Fibroblast of mammary gland (primary cell): Measurements from ENCODE around the gene FSIP1.

Experiments
- DNase-seq: peaks from one replicate; pipeline ENCODE4 v3.0.0-alpha.2; 2010; ENCODE audit warnings: low read depth
- H3K4me3 ChIP-seq: 2 replicates; pipeline ENCODE4 v1.5.1; 2011; ENCODE audit warnings: low read depth, mild to moderate bottlenecking, low read length, moderate library complexity; ENCODE audit not compliant: control insufficient read depth
- TF ChIP-seq, protein P1 (sequence below): conservative IDR thresholded peaks from 2 replicates; pipeline ENCODE4 v1.5.1; 2011; ENCODE audit warnings: low read depth, low read length, inconsistent platforms; ENCODE audit not compliant: control insufficient read depth, insufficient read depth

FSIP1 gene

DNA sequence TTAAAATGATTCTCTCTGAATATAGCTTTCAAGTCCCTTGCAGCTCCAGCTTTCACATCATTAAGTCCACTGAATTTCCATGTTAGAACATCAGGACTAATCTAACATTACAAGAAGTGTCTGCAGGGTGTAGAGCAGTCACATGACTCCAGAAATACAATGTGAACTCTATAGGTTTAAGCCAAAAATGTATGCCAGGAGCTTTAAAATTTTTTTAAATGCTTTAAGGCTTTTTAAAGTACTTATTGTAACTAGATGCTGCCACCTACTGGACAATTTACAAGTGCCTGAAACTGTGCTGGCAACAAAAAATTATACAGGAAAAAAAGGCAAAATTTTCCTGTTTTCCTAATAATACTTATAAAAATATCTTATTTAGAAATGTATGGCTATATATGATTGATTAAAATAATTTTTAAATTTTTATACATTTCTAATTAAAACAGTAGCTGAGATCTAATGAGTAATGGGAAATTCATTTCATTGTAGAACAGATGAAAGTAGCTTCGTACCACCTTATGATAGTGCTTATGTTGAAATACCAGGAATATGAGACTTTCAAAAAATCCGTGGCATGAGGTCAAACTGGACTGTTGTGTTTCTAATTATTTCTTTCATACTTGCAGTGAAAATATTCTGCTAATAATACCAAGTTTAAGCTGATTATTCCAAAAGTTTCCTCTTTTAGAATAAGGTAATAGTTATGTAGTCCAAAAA, 25.7 kb downstream of the FSIP1 start:
- TF ChIP-seq, protein P1, sequence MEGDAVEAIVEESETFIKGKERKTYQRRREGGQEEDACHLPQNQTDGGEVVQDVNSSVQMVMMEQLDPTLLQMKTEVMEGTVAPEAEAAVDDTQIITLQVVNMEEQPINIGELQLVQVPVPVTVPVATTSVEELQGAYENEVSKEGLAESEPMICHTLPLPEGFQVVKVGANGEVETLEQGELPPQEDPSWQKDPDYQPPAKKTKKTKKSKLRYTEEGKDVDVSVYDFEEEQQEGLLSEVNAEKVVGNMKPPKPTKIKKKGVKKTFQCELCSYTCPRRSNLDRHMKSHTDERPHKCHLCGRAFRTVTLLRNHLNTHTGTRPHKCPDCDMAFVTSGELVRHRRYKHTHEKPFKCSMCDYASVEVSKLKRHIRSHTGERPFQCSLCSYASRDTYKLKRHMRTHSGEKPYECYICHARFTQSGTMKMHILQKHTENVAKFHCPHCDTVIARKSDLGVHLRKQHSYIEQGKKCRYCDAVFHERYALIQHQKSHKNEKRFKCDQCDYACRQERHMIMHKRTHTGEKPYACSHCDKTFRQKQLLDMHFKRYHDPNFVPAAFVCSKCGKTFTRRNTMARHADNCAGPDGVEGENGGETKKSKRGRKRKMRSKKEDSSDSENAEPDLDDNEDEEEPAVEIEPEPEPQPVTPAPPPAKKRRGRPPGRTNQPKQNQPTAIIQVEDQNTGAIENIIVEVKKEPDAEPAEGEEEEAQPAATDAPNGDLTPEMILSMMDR, result peak; percentile 69
- peak; percentile 77 for DNase-seq
- no peak overlapping the region for H3K4me3 ChIP-seq

DNA sequence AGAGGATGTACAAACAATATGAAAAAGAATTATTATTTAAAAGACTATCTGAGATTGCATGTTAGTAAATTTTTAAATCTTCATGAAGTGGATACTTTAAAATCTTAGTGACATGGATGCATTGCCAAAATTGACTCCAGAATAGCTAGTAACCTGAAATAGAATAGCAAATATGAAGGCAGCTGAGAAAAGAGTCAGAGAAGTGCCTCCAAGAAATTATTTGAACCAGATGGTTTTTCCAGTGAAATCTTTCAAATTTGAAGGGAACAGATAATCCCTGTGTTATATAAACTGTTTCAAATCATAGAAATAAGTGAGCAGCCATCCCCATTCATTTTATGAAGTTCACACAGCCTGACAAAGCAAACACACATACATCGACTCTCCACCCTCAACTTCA, 29.6 kb downstream of the FSIP1 start:
- TF ChIP-seq, protein P1, result no peak
- DNase-seq, result no peak
- H3K4me3 ChIP-seq, result no peak overlapping the region

DNA sequence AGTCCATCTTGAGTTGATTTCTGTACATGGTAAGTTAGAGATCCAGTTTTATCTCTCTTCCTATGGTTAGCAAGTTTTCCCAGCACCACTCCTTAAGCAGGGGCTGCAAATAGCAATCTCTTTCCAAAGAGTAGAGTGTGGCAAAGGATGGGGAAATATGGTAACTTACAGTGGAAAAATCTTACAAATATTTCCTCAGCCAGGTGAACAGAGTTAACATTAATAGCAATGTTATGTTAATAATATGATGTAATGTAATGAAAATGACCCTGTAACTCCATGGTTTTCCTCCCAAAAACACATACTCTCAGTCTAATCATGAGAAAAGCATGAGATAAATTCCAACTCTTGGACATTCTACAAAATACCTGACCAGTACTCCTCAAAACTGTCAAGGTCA, 30.4 kb downstream of the FSIP1 start:
- H3K4me3 ChIP-seq, result no peak overlapping the region
- TF ChIP-seq, protein P1, result no peak
- DNase-seq, result no peak

DNA sequence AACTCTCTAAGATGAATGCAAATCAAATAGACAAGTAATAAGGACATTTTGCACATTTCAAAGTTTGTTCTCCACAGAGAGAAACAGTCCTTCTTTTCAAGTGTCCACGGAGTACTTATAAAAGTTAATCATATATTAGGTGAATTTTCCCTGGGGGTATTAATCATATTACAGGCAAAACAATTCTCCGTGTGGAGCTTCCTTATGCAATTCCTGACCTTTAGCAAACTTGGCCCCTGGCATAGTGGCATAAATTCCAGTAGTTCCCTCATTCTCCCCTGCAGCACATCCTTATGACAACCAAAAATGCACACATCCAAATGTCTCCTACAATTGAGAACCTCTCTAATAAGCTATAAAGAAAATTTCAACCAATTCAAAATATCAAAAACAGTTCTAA, 34.4 kb downstream of the FSIP1 start:
- TF ChIP-seq, protein P1, result no peak
- DNase-seq, result peak; percentile 44
- no peak overlapping the region for H3K4me3 ChIP-seq

DNA sequence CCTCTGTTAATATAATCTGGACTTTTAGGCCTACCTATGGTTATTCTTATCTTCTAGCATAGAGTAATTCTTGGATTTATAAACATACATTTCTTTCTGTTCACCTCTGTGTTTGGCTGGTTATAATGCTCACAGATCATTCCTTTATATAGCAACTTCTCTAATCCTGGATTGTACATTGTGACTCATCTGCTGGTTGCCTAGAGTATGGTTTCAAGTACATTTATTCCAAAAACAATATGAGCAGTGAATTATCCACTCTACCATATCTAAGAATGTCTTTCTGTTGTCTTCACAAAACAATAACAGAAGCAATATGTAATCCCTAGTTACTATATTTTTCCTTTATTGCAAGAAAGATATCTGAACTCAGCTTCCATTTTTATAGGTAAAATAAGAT, 35.3 kb downstream of the FSIP1 start:
- TF ChIP-seq, protein P1, result no peak
- peak; percentile 76 for DNase-seq
- no peak overlapping the region for H3K4me3 ChIP-seq

DNA sequence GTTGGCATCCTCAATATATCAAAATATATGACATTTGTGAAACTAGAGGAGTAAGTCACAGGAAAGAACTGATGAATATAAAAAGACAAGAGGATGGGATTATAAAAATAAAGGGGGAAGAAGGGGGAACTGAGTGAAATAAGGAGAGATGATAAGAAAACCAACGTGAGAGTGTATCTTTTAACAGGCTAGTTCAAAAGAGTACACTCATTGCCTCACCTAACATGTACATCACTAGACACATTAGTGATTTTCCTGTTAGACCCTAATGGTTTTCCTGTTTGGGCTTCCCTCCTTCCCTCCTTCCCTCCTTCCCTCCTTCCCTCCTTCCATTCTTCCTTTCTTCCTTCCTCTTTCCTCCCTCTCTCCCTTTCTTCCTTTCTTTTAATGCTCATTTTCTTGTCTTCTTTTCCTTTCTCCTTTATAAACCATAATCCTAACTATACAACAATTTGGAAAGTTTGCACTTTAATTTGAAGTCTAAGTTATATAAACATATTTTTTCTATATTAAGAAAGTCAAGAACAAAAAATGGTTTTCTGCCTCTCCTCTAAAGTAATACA, 35.8 kb downstream of the FSIP1 start:
- DNase-seq, result no peak
- TF ChIP-seq, protein P1, result no peak
- H3K4me3 ChIP-seq, result no peak overlapping the region
